Heart left ventricle (tissue), 13 donors: ENCODE measurements around the gene RPL27A.

ENCODE experiments used
- CTCF ChIP-seq, 12 donors: fragments of 200-600 bp; sonication (generic) in 4 of 12; IDR thresholded peaks; one replicate each; pipeline versions ENCODE4 v1.5.0 to v1.8.0; 2018 to 2022; ENCODE audit warnings: antibody characterized with exemption in 12 of 12, mild to moderate bottlenecking in 5 of 12
- POLR2A ChIP-seq, 2 donors: fragments of 450-650 bp; IDR thresholded peaks; one replicate each; pipeline ENCODE4 v1.6.1; 2017; ENCODE audit warnings: antibody characterized with exemption in 2 of 2, mild to moderate bottlenecking in 2 of 2, moderate library complexity in 2 of 2
- donor health status: ischemic (EF 13 %, LVEDD 7.1; RV severe dilation, severe dysfunction).
- donor health status: DM: no; HTN: yes; CAD: no.
- donor health status: DM: no; HTN: no; CAD: no.
- donor health status: ischemic (EF 25% LVEDD 6.9; RV normal size, moderate dysfunction).
- donor health status: ischemic (EF 25% LVEDD 5.7; RV mildly dilated, moderate dysfunction).
- donor health status: ischemic (EF 35%, LVEDD 5.7; RV mildly dilated, moderate dysfunction).
- donor health status: nonischemic (EF 11% LVEDD 7.7; RV severe dilation, severe dysfunction).
- donor health status: DM: yes; HTN: yes; CAD: no.
- donor health status: PGD.
- donor health status: ischemic (EF 29% LVEDD 5.4; RV normal size, mild dysfunction).
- donor health status: nonischemic (EF 23%, LVEDD 6.1; RV moderate dilation, normal function).

DNA sequence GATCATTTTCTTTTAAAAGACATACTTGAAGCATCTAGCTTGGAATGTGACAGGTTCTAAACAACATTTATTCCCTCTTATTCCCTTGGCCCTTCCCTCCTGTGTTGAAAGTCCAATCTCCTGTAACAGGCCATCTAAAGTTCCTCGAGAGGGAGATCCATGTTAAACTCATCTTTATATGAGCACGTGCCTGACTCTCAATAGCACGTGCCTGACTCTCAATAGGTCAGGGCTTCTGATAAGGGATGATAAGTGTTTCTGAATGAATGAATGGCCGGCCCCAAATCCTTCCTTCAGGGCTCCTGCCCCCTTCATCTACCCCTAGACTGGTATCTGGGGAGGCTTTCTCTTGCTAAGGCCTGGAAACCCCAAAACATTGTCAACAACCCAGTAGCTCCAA is 27.2 kb downstream of the RPL27A start:
- no peak for TF ChIP-seq POLR2A (IDR thresholded peaks at IDR 0.05)
- no peak for TF ChIP-seq CTCF (IDR thresholded peaks at IDR 0.05)
